Immature natural killer cell (primary cell): ENCODE results near the gene CNOT6L. TPM values are rescaled to one million over a fixed set of nuclear protein-coding genes. Genes with fewer than 3 reads are reported as not detected.
"Not testable (repeated sequence)": the region's sequence is repeated elsewhere in the genome, so short reads cannot be mapped to it uniquely, and the experiment has no call there.

ENCODE experiments used
- DNase-seq, 3 donors: peaks; one replicate each; pipeline ENCODE4 v3.0.0; 2022; ENCODE audit warnings: mixed read lengths in 1 of 3
- H3K27ac Mint-ChIP-seq, 6 donors: one replicate each; pipeline ENCODE4 v1.8.0; 2020; ENCODE audit warnings: mixed read lengths in 6 of 6, mild to moderate bottlenecking in 5 of 6, inconsistent platforms in 4 of 6, moderate library complexity in 3 of 6
- H3K27me3 Mint-ChIP-seq, 3 donors: one replicate each; pipeline ENCODE4 v1.8.0; 2020 to 2021; ENCODE audit warnings: low read depth in 3 of 3, mild to moderate bottlenecking in 3 of 3, mixed read lengths in 3 of 3, moderate library complexity in 3 of 3, inconsistent platforms in 1 of 3
- H3K36me3 Mint-ChIP-seq, 3 donors: one replicate each; pipeline ENCODE4 v1.8.0; 2020; ENCODE audit warnings: mixed read lengths in 3 of 3, inconsistent platforms in 2 of 3, mild to moderate bottlenecking in 2 of 3
- H3K4me1 Mint-ChIP-seq, 2 donors: one replicate each; pipeline ENCODE4 v1.8.0; 2020; ENCODE audit warnings: inconsistent platforms in 2 of 2, mild to moderate bottlenecking in 2 of 2, mixed read lengths in 2 of 2, moderate library complexity in 1 of 2
- H3K4me3 Mint-ChIP-seq, 5 donors: one replicate each; pipeline ENCODE4 v1.8.0; 2020; ENCODE audit warnings: mild to moderate bottlenecking in 5 of 5, mixed read lengths in 5 of 5, inconsistent platforms in 3 of 5, moderate library complexity in 3 of 5
- H3K9me3 Mint-ChIP-seq, 6 donors: one replicate each; pipeline ENCODE4 v1.8.0; 2020; ENCODE audit warnings: mild to moderate bottlenecking in 6 of 6, mixed read lengths in 6 of 6, inconsistent platforms in 4 of 6, moderate library complexity in 3 of 6
- polyA plus RNA-seq, 3 donors: library from polyadenylated mRNA; unstranded; fragments of 300-500 nt; fragmentation: Illumina TruSeq; gene quantifications; one replicate each; pipeline ENCODE4 v1.2.3, GENCODE V29; 2021

CNOT6L gene
- 10 to 100 TPM; 26.0 to 61.8 (median 46.4) TPM for polyA plus RNA-seq

DNA sequence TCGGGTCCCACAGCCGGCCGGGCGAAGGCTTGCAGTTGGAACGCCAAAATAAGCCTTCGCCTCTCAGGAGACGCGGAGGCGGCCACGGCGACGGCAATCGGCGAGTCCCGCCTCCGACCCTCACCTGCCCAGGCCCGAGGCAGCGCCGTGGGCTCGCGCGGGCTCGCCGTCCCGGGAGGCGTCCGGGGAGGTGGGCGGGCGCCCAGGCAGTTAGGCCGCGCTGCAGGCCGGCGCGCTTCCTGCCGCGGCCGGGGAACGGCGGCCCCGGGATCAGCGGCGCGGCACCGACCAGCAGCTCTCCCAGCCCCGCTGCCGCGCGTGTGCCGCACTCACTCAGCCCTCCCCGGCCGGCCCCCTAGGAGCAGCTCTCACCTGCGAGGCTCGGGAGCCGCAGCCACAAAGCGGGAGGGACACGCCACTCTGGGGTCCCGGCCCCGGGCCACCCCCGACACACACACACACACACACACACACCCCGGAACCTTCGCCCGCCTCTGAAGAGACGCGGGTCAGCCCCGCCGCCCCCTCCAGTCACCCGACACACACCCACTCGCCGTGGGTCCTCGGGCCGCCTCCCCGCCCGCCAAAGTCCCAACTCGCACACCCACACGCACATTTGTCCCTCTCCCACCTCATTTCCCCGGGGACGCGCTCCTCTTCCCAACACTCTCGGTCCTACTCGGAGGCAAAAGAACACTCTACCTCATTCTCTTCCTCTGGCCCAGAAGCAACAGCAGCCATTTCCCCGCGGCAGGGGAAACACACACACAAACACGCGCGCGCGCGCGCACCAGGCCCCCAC is at the start of gene CNOT6L:
Gene CNOT6L (minus strand): TSS at position 767 of the 802 bp plus-strand sequence. CDS start 60 bp downstream, at position 707.
- Mint-ChIP-seq H3K27me3 (peaks cover 18 to 33% (median 31%) of the 10 kb centered on the region in 3 donors), H3K4me1 (peaks cover 73% of the 10 kb centered on the region in 2 donors), H3K36me3 (peaks cover 3 to 4% (median 3%) of the 10 kb centered on the region in 3 donors), H3K4me3 (peak within 1 kb of the TSS; percentile 99 to 100 (median 99)), H3K9me3 (peaks cover 0 to 2% (median 0%) of the 10 kb centered on the region in 6 donors), H3K27ac (peak within 1 kb of the TSS; percentile 98 to 100 (median 100))
- DNase-seq, result peak in 2 of 3 donors; percentile 70 to 90

DNA sequence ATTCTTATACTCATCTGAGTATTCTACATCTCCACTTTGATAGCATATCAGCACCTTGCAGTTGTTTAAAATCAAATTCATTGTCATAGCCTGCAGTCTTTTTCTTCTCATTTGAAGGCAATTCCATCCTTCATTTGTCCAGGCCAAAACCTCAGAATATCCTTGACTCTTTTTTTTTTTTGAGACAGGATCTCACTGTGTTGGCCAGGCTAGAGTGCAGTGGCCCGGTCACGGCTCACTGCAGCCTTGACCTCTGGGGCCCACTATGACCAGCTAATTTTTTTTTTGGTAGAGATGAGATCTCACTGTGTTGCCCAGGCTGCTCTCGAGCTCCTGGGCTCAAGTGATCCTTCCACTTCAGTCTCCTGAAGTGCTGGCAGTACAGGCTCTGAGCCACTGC is 46.1 kb upstream of the CNOT6L start:
- DNase-seq, result no peak
- Mint-ChIP-seq H3K27ac (peak overlapping the region in 1 of 6 donors; percentile 25), H3K4me1 (peaks cover 55 to 74% of the 10 kb centered on the region in 2 donors), H3K36me3 (peaks cover 0 to 11% (median 6%) of the 10 kb centered on the region in 3 donors), H3K4me3 (peak overlapping the region in 1 of 5 donors; percentile 15), H3K9me3 (peaks cover 0 to 7% (median 2%) of the 10 kb centered on the region in 6 donors), H3K27me3 (peaks cover 15 to 29% (median 27%) of the 10 kb centered on the region in 3 donors)

DNA sequence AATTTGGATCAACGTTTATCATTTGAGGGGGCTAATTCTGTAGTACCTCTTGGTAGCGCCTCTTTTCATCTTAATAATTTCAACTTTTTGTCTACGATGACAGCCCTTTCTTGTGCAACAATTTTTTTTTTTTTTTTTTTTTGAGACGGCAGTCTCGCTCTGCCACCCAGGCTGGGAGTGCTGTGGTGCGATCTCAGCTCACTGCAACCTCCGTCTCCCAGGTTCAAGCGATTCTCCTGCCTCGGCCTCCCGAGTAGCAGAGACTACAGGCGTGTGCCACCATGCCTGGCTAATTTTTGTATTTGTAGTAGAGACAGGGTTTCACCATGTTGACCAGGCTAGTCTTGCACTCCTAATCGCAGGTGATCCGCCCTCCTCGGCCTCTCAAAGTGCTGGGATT is 44.2 kb upstream of the CNOT6L start:
- peak overlapping the region; percentile 90 to 97 (median 96) for H3K4me3 Mint-ChIP-seq
- peaks cover 15 to 30% (median 29%) of the 10 kb centered on the region in 3 donors for H3K27me3 Mint-ChIP-seq
- H3K9me3 Mint-ChIP-seq, H3K36me3 Mint-ChIP-seq, DNase-seq: not testable (repeated sequence)
- H3K4me1 Mint-ChIP-seq, result peaks cover 48 to 62% of the 10 kb centered on the region in 2 donors
- peak overlapping the region; percentile 95 to 100 (median 99) for H3K27ac Mint-ChIP-seq

DNA sequence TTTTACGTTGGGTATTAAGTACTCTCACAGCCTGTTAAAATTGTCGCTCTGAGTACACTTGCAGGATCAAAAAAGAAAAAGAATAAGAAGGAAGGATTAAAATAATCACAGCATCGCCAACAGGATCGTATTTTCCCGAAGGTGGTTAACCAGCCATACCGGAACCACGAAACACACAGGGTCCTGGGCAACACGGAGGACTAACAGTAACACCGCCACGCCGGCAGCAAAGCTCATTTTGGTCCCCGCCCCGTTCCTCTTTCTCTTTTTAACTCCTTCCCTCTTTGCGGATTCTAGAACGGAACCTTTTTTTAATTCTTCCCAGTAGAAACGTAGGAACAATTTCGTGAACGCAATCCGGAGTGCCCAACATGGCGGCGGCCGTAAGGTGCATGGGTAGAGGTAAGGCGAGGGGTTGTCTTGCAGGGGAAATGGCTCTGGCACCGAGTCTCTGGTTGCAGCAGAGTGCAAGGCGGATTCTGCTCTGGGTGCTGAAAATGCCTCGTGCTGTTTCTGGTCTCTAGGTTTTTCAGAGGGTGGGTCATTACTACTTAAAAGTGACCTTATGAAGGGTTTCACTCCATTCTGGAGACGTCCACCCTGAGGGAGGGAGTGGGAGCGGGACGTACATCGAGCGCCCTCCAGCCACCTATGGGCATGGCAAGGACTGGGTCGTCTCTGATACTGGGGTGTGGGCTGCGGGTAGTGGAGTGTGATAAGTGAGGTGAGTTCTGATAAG is 43.5 kb upstream of the CNOT6L start, which contains the start of gene MRPL1:
Gene MRPL1 (plus strand): TSS at position 353 of the 739 bp plus-strand sequence. CDS start 19 bp downstream, at position 372.
- peaks cover 15 to 30% (median 29%) of the 10 kb centered on the region in 3 donors for H3K27me3 Mint-ChIP-seq
- peaks cover 0 to 7% (median 2%) of the 10 kb centered on the region in 6 donors for H3K9me3 Mint-ChIP-seq
- H3K4me3 Mint-ChIP-seq, result peak within 1 kb of the TSS; percentile 90 to 97 (median 96)
- peaks cover 51 to 66% of the 10 kb centered on the region in 2 donors for H3K4me1 Mint-ChIP-seq
- DNase-seq, result peak; percentile 89 to 91 (median 89)
- peak within 1 kb of the TSS; percentile 95 to 100 (median 99) for H3K27ac Mint-ChIP-seq
- peaks cover 0 to 7% (median 6%) of the 10 kb centered on the region in 3 donors for H3K36me3 Mint-ChIP-seq

DNA sequence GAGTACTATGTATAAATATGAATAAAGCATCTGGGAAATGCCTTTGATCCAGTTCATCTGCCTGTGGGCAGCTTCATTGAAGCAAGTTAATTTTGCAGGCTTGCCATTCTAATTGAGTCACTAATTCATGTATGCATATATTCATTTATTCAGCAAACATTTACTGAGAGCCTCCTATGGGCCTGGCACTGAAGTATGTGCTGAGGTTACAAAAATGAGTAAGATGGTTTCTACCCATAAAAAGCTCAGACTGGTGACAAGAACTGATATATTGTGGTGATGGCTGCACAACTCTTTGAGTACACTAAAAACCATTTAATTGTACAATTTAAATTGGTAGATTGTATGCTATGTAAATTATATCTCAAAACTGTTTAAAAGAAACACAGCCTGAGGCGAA is 42.3 kb upstream of the CNOT6L start:
- H3K4me3 Mint-ChIP-seq, result peak overlapping the region; percentile 90 to 97 (median 96)
- DNase-seq, result no peak
- peaks cover 4 to 6% (median 6%) of the 10 kb centered on the region in 3 donors for H3K36me3 Mint-ChIP-seq
- H3K27me3 Mint-ChIP-seq, result peaks cover 15 to 32% (median 29%) of the 10 kb centered on the region in 3 donors
- H3K27ac Mint-ChIP-seq, result peak overlapping the region; percentile 95 to 100 (median 99)
- peaks cover 60 to 74% of the 10 kb centered on the region in 2 donors for H3K4me1 Mint-ChIP-seq
- peaks cover 0 to 7% (median 2%) of the 10 kb centered on the region in 6 donors for H3K9me3 Mint-ChIP-seq

DNA sequence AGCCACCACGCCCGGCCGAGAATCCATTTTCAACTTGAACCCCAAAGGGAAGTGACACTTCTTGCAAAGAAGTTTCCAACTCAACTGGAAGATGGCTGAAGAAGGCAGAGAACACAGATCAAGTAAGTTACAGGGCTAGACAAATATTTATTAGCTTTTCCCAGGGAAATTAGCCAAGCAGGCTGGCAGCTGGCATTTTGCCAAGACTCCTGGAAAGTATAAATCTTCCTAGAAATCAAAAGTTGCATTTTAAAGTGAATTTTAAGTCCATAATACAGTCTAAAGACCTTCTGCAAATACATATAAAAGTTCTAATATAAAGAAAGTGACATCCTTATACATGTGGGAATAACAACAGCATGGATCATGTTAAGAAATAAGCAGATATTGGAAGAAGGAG is 40.1 kb upstream of the CNOT6L start:
- Mint-ChIP-seq H3K27me3 (peaks cover 15 to 36% (median 32%) of the 10 kb centered on the region in 3 donors), H3K9me3 (peaks cover 0 to 7% (median 2%) of the 10 kb centered on the region in 6 donors), H3K36me3 (peaks cover 0 to 6% (median 4%) of the 10 kb centered on the region in 3 donors), H3K27ac (peak overlapping the region; percentile 72 to 99 (median 92)), H3K4me3 (no peak overlapping the region), H3K4me1 (peaks cover 70 to 76% of the 10 kb centered on the region in 2 donors)
- DNase-seq, result no peak

DNA sequence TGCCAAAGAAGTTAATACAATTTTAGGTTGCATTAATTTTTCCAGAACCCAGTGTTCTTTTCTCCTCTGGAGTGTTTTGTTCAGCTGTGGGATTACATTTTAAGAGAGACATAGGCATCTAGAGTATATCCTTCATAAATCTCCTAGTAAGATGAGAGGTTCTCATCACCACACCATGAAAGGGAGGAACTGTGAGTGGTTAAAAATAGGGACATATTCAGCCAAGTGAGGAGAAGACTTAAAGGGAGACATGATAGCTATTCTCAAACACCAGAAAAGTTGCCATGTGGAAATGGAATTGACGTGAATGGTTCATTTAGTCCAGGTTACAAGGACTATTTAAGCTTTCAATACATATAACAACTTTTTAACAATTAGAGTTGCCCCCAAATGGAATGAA is 37.0 kb upstream of the CNOT6L start:
- DNase-seq, result no peak
- peaks cover 0 to 26% (median 16%) of the 10 kb centered on the region in 3 donors for H3K27me3 Mint-ChIP-seq
- peak overlapping the region; percentile 57 to 99 (median 91) for H3K27ac Mint-ChIP-seq
- no peaks in the 10 kb centered on the region for H3K9me3 Mint-ChIP-seq
- peaks cover 71 to 76% of the 10 kb centered on the region in 2 donors for H3K4me1 Mint-ChIP-seq
- H3K36me3 Mint-ChIP-seq, result peaks cover 0 to 4% (median 0%) of the 10 kb centered on the region in 3 donors
- peak overlapping the region in 2 of 5 donors; percentile 3 to 70 for H3K4me3 Mint-ChIP-seq

DNA sequence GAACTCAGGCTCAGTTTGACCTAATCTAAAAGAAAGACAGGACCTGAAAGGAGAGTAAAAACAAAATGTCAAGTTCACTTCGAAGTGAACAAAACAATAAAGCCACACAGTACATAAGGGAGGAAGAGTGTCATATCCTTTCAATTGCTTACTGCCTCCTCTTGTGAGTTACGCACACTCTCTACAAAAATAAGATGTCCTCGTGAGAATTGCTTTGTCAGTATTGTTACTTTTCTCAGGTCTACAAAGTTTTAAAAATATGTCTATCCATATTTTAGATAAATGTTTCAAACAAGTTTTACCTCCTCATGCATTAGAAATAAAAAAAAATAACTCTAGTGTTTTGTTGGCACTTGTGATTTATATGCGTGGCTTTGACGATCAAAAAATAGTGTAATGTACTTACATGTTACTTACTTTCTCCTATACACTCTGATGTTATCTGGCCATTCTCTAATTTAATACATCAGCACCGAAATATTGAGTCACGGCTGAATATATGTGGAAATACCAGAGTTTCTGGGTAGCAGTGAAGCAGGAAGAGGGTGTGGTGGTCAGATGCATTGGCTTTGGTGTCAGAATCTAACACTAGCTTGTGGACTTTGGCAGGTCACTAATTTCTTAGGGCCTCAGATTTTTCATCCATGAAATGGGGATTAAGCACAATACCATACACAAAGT is 35.4 kb upstream of the CNOT6L start:
- peak; percentile 58 to 77 (median 74) for DNase-seq
- Mint-ChIP-seq H3K27ac (peak overlapping the region; percentile 95 to 100 (median 99)), H3K36me3 (peaks cover 0 to 4% (median 0%) of the 10 kb centered on the region in 3 donors), H3K4me3 (peak overlapping the region; percentile 75 to 87 (median 82)), H3K9me3 (no peaks in the 10 kb centered on the region), H3K27me3 (peaks cover 0 to 19% (median 13%) of the 10 kb centered on the region in 3 donors), H3K4me1 (peaks cover 72 to 77% of the 10 kb centered on the region in 2 donors)

DNA sequence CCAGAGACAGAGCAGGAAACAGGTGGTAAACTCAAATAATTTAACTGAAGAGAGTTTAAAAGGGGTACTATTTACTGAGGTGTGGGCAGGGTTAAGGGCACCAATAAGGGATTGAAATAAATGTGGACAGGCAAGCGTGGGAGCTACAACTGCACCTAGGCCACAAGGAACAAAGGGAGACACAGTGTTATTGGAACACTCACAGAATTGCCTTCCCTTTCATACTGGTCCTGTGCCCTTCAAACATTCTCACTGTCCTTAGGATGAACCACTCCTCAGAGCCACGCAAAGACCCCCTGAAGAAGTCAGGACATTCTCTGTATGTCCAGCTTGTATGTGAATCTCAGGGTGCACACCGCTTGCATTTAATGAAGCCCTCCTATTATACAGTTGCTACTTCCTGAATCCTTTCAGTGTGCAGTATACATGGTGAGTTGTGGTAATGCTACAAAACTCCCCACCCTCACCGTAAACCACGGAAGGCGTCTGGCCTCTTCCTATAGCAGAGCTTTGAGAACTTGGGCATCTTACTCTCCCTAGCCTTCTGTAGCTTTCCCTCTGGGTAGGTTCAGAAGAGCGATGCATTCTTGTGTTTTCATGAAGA is 33.8 kb upstream of the CNOT6L start:
- Mint-ChIP-seq H3K9me3 (no peaks in the 10 kb centered on the region), H3K4me1 (peaks cover 78 to 84% of the 10 kb centered on the region in 2 donors), H3K4me3 (peak overlapping the region; percentile 75 to 89 (median 84)), H3K27ac (peak overlapping the region; percentile 95 to 100 (median 99)), H3K36me3 (peaks cover 0 to 4% (median 0%) of the 10 kb centered on the region in 3 donors), H3K27me3 (peaks cover 5 to 26% (median 18%) of the 10 kb centered on the region in 3 donors)
- DNase-seq, result peak; percentile 82 to 86 (median 84)

DNA sequence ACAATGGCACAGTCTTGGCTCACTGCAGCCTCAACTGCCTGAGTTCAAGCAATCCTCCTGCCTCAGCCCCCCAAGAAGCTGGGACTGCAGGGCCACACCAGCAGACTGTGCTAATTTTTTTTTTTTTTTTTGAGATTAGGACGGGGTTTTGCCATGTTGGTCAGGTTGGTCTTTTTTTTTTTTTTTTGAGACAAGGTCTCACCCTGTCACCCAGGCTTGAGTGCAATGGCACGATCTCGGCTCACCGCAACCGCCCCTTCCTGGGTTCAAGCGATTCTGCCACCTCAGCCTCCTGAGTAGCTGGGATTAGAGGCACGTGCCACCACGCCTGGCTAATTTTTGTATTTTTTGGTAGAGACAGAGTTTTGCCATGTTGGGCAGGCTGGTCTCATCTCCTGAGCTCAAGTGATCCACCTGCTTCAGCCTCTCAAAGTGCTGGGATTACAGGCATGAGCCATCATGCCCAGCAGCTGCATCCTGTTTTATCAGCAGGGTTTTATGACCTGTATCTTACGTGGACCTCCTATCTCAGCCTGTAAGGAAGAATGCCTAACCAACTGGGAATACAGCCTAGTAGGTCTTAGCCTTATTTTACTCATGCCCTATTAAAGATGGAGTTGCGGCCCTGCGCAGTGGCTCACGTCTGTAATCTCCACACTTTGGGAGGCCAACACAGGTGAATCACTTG is 30.3 kb upstream of the CNOT6L start:
- DNase-seq, result peak; percentile 68 to 73 (median 71)
- peak overlapping the region; percentile 77 to 92 (median 88) for H3K27ac Mint-ChIP-seq
- no peaks in the 10 kb centered on the region for H3K36me3 Mint-ChIP-seq
- H3K4me3 Mint-ChIP-seq, result peak overlapping the region; percentile 48 to 66 (median 60)
- H3K27me3 Mint-ChIP-seq, result peaks cover 5 to 21% (median 17%) of the 10 kb centered on the region in 3 donors
- peaks cover 58 to 61% of the 10 kb centered on the region in 2 donors for H3K4me1 Mint-ChIP-seq
- H3K9me3 Mint-ChIP-seq, result no peaks in the 10 kb centered on the region

DNA sequence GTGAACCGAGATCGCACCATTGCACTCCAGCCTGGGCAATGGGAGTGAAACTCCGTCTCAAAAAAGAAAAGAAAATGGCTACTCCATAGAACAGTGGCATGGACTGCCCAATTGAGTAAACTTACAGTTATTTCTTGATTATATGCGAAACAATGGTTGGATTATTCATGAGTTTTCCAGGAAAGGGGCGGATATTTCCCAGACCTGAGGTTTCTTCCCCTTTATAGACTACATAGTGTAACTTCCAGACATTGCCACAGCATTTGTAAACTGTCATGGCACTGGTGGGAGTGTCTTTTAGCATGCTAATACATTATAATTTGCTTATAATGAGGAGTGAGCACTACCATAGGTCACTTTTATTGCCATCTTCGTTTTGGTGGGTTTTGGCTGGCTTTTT is 29.3 kb upstream of the CNOT6L start:
- no peak for DNase-seq
- Mint-ChIP-seq H3K4me3 (peak overlapping the region in 1 of 5 donors; percentile 64), H3K4me1 (peaks cover 55 to 61% of the 10 kb centered on the region in 2 donors), H3K27ac (peak overlapping the region in 4 of 6 donors; percentile 77 to 92 (median 89)), H3K36me3 (no peaks in the 10 kb centered on the region), H3K9me3 (no peaks in the 10 kb centered on the region), H3K27me3 (peaks cover 5 to 15% (median 12%) of the 10 kb centered on the region in 3 donors)

DNA sequence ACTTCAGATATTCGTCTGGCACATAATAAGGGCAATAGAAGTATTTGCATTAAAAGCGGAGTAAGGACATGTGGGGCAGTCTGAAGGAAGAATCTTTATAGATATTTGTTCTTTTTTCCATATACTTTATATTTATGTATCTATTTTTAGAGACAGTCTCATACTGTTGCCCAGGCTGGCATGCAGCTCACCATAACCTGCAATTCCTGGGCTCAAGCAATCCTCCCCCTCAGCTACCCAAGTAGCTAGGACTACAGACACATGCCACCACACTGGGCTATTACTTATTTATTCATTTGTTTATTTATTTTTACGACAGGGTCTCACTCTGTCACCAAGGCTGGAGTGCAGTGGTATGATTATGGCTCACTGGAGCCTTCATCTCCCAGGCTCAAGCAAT is 26.8 kb upstream of the CNOT6L start:
- no peak for DNase-seq

More for the DNA sequence above, 26.8 kb upstream of the CNOT6L start:
- no peaks in the 10 kb centered on the region for H3K36me3 Mint-ChIP-seq
- H3K9me3 Mint-ChIP-seq, result no peaks in the 10 kb centered on the region
- H3K4me3 Mint-ChIP-seq, result no peak overlapping the region
- no peak overlapping the region for H3K27ac Mint-ChIP-seq
- peaks cover 33 to 38% of the 10 kb centered on the region in 2 donors for H3K4me1 Mint-ChIP-seq
- H3K27me3 Mint-ChIP-seq, result peaks cover 5 to 7% (median 6%) of the 10 kb centered on the region in 3 donors
